A673 (cell line): ENCODE data around the gene AGBL4. TPM values are rescaled to one million over a fixed set of nuclear protein-coding genes. Genes with fewer than 3 reads are reported as not detected.

Experiments
- BruUV-seq: library from RNA; stranded (reverse); fragments of 400-500 nt; replicated peaks from 2 replicates; lab custom pipeline; 2021; lab: Mats Ljungman, UMichigan
- CTCF ChIA-PET: fragments of 300-600 bp; sonication (Branson Sonifier 250); formaldehyde crosslinking; loops from one replicate; lab custom pipeline; 2022; ENCODE audit warnings: antibody characterized with exemption; lab: Charles Lee
- POLR2A ChIA-PET: fragments of 300-600 bp; sonication (Branson Sonifier 250); formaldehyde crosslinking; loops from one replicate; lab custom pipeline; 2022; ENCODE audit warnings: antibody characterized with exemption; ENCODE audit not compliant: low non-redundant PET; lab: Charles Lee
- DNase-seq: peaks from one replicate; pipeline ENCODE4 v3.0.0-alpha.2; 2015; ENCODE audit warnings: low spot score
- H3K27ac ChIP-seq: fragments of 200-600 bp; sonication (generic); 2 replicates; pipeline ENCODE4 v1.5.1; 2016; ENCODE audit warnings: mixed run types, low read depth, mild to moderate bottlenecking, mixed read lengths, antibody characterized with exemption, low read length; ENCODE audit not compliant: poor library complexity, severe bottlenecking
- H3K27me3 ChIP-seq: fragments of 200-600 bp; sonication (generic); replicated peaks from 2 replicates; pipeline ENCODE4 v1.6.1; 2017; ENCODE audit warnings: mixed run types, low read depth, mild to moderate bottlenecking, mixed read lengths, antibody characterized with exemption, low read length; ENCODE audit not compliant: insufficient read depth, poor library complexity
- H3K36me3 ChIP-seq: fragments of 200-600 bp; sonication (generic); 2 replicates; pipeline ENCODE4 v1.6.1; 2016; ENCODE audit warnings: mixed run types, mild to moderate bottlenecking, mixed read lengths, antibody characterized with exemption, low read length; ENCODE audit not compliant: insufficient read depth, poor library complexity, severe bottlenecking
- H3K4me1 ChIP-seq: fragments of 200-600 bp; sonication (generic); 2 replicates; pipeline ENCODE4 v1.6.1; 2017; ENCODE audit warnings: mixed run types, mild to moderate bottlenecking, mixed read lengths, antibody characterized with exemption, low read length; ENCODE audit not compliant: insufficient read depth, poor library complexity, severe bottlenecking
- H3K4me3 ChIP-seq: fragments of 200-600 bp; sonication (generic); 2 replicates; pipeline ENCODE4 v1.5.1; 2016; ENCODE audit warnings: low read depth, mixed run types, mild to moderate bottlenecking, mixed read lengths, low read length; ENCODE audit not compliant: poor library complexity, severe bottlenecking
- H3K9me3 ChIP-seq: fragments of 200-600 bp; sonication (generic); 2 replicates; pipeline ENCODE4 v1.6.1; 2016; ENCODE audit warnings: mixed run types, low read depth, mild to moderate bottlenecking, mixed read lengths, antibody characterized with exemption, low read length; ENCODE audit not compliant: poor library complexity, severe bottlenecking
- CTCF ChIP-seq: fragments of 300-800, 200-600 bp; sonication (generic); conservative IDR thresholded peaks from 2 replicates; pipeline ENCODE4 v1.5.1; 2017; ENCODE audit warnings: low read depth, mild to moderate bottlenecking, antibody characterized with exemption, low read length, moderate library complexity, mixed read lengths
- EZH2 ChIP-seq: fragments of 200-600 bp; sonication (generic); IDR thresholded peaks from 2 replicates; pipeline ENCODE4 v1.6.1; 2017; ENCODE audit warnings: borderline replicate concordance, low read depth, mild to moderate bottlenecking, mixed read lengths, antibody characterized with exemption, low read length; ENCODE audit not compliant: poor library complexity, severe bottlenecking
- intact Hi-C: fragments of 100-400 bp; cut with micrococcal nuclease; formaldehyde crosslinking; loops from one replicate; pipeline ENCODE4 v1.10.0; 2022; ENCODE audit not compliant: unreplicated experiment
- total RNA-seq: library from RNA; stranded (reverse); gene quantifications from 2 replicates; pipeline ENCODE4 v1.2.3, GENCODE V29; 2021

Gene AGBL4
- total RNA-seq, 1 experiment from 2014 or later: 0.32 TPM

- no TSS peak for BruUV-seq
- Histone ChIP-seq H3K36me3 (no peaks in the 10 kb centered on the region), H3K4me1 (no peaks in the 10 kb centered on the region), H3K27ac (no peak overlapping the region), H3K4me3 (no peak overlapping the region), H3K27me3 (no peaks in the 10 kb centered on the region), H3K9me3 (peaks cover 8% of the 10 kb centered on the region)
- ChIA-PET POLR2A (no interaction called here), CTCF (no interaction called here)
- no peak for TF ChIP-seq EZH2
- no peak for TF ChIP-seq CTCF
- DNase-seq: no peak
- intact Hi-C loops: no loop called here
Measured at GRCh38 chr1:48988633-48989197, 1035.0 kb downstream of the AGBL4 start.

- H3K9me3 ChIP-seq: no peaks in the 10 kb centered on the region
- CTCF ChIA-PET: no interaction called here
- intact Hi-C loops: no loop called here
Measured at GRCh38 chr1:48979940-48980339, 1043.8 kb downstream of the AGBL4 start.

GRCh38 chr1:48978413-48978812 lies 1045.3 kb downstream of the AGBL4 start:
- Histone ChIP-seq H3K36me3 (no peaks in the 10 kb centered on the region), H3K4me1 (no peaks in the 10 kb centered on the region), H3K27me3 (no peaks in the 10 kb centered on the region), H3K9me3 (no peaks in the 10 kb centered on the region), H3K4me3 (no peak overlapping the region), H3K27ac (no peak overlapping the region)
- intact Hi-C loops: no loop called here
- no peak for DNase-seq
- no peak for TF ChIP-seq EZH2
- no peak for TF ChIP-seq CTCF
- no TSS peak for BruUV-seq
- ChIA-PET POLR2A (interaction anchor here (0.7 kb wide), 1 partner anchor 604 kb away, joined by 3 read pairs; no protein-coding TSS in a partner anchor), CTCF (no interaction called here)

More at GRCh38 chr1:48979940-48980339, 1043.8 kb downstream of the AGBL4 start:
- Histone ChIP-seq H3K36me3 (no peaks in the 10 kb centered on the region), H3K27me3 (no peaks in the 10 kb centered on the region), H3K4me3 (no peak overlapping the region), H3K27ac (no peak overlapping the region), H3K4me1 (no peaks in the 10 kb centered on the region)
- no peak for DNase-seq
- TF ChIP-seq EZH2 (no peak), CTCF (no peak)
- POLR2A ChIA-PET: no interaction called here
- BruUV-seq: no TSS peak
